Measurements from ENCODE around the gene MID1.

DNA sequence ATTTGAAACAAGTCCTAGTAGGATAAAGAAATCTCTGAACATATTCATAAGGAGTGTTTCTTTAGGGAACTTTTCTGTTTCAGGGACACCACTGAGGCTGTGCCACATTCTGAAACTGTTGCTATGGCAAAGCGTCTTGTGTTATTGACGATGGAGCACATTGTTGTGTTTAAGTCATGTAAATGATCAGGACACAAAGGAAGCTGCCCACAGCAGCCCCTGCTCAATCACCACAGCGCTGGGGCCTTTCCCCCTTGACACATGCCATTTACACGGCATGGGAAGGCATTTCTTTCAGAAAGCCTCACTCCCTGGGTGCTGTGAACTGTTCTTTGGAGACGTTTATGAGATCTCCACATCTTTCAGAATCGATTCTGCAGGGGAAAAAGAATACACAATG is 39.8 kb upstream of the MID1 start:
- TF ChIP-seq POLR2A (IDR thresholded peaks at IDR 0.05; ENCODE audit: low read depth, low read length) (no peak), POLR2AphosphoS5 (IDR thresholded peaks at IDR 0.05; ENCODE audit: low read depth, low read length) (no peak), TAF1 (IDR thresholded peaks at IDR 0.05; ENCODE audit: low read depth, low read length) (no peak), POU2F2 (IDR thresholded peaks at IDR 0.05; ENCODE audit: low read depth, low read length) (no peak), SPI1 (IDR thresholded peaks at IDR 0.05; ENCODE audit: low read depth, low read length) (no peak)
